ENCODE data around the gene VPS51. TPM values are rescaled to one million over a fixed set of nuclear protein-coding genes. Genes with fewer than 3 reads are reported as not detected.
A peak's percentile ranks its signal among the peaks of the same experiment; 100 is the strongest.

VPS51 gene
- total and polyA plus RNA-seq, 2 of the 13 experiments (the other 11 are each of a cell fraction or from before 2014, with no cell fraction given) = 76.3 to 90.6 TPM

DNA sequence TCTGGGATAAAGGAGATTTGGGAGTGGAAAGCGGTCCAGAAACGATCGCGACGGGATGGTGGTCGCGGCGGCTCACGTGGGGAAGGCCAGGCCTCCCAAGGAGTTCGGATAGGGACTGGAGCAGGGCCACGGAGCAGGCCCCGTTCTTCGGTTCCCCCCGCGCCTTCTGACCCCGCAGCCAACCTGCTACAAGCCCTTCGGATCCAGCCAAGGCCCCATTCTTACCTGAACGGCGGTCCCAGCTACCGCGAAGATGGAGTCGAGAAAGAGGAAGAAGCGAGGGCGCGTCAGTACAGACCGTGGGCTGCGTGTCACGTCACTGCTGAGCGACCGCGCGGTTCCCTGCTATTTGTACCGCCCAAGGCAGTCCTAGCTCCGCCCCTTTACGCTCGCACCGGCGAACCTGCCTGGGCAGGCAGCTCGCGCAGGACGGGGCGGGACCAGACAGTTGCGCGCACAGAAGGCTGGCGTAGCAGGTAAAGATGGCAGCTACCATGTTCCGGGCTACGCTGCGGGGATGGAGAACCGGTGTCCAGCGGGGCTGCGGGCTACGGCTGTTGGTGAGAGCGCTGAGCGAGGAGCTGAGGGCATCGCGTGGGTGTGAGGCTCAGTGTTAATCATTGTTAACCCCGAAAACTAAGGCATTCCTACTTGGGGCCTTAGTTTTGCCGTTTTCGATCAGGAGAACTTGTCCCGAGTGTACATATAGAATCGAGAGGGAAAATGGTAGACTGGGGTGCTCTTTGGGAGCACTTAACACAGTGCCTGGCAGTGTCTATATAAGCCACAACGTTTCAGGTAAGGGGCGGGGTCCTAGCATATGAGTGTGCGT is 26.1 kb downstream of the VPS51 start, which contains the start of the genes FAU and MRPL49 (continued):
- TF ChIP-seq BRF2 (CRISPR knock-in tag; IDR thresholded peaks at IDR 0.05) = no peak
- TF ChIP-seq ELK4 (CRISPR knock-in tag; IDR thresholded peaks at IDR 0.05; ENCODE audit: borderline replicate concordance) = no peak
- TF ChIP-seq, protein P1, sequence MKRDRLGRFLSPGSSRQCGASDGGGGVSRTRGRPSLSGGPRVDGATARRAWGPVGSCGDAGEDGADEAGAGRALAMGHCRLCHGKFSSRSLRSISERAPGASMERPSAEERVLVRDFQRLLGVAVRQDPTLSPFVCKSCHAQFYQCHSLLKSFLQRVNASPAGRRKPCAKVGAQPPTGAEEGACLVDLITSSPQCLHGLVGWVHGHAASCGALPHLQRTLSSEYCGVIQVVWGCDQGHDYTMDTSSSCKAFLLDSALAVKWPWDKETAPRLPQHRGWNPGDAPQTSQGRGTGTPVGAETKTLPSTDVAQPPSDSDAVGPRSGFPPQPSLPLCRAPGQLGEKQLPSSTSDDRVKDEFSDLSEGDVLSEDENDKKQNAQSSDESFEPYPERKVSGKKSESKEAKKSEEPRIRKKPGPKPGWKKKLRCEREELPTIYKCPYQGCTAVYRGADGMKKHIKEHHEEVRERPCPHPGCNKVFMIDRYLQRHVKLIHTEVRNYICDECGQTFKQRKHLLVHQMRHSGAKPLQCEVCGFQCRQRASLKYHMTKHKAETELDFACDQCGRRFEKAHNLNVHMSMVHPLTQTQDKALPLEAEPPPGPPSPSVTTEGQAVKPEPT (CRISPR knock-in tag; IDR thresholded peaks at IDR 0.05; ENCODE audit: low read depth) = no peak; the same call in 1 of the 2 replicates
- TF ChIP-seq YEATS4 (CRISPR knock-in tag; IDR thresholded peaks at IDR 0.05; ENCODE audit: borderline replicate concordance) = peak; percentile 70; the same call in 1 of the 2 replicates
- TF ChIP-seq, protein P2, sequence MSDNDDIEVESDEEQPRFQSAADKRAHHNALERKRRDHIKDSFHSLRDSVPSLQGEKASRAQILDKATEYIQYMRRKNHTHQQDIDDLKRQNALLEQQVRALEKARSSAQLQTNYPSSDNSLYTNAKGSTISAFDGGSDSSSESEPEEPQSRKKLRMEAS (IDR thresholded peaks at IDR 0.05) = peak; percentile 86
- no peak for TF ChIP-seq ZNF207 (IDR thresholded peaks at IDR 0.05; ENCODE audit: borderline replicate concordance)
- TF ChIP-seq ARID2 (CRISPR knock-in tag; IDR thresholded peaks at IDR 0.05; ENCODE audit: borderline replicate concordance) = no peak
- TF ChIP-seq FOXM1 (CRISPR knock-in tag; IDR thresholded peaks at IDR 0.05) = no peak
- TF ChIP-seq NFIC (IDR thresholded peaks at IDR 0.05; ENCODE audit: low read length) = no peak
- peak; percentile 86 for TF ChIP-seq SP5 (CRISPR knock-in tag; IDR thresholded peaks at IDR 0.05; ENCODE audit: borderline replicate concordance, low read depth)
- TF ChIP-seq ZBTB1 (CRISPR knock-in tag; IDR thresholded peaks at IDR 0.05; ENCODE audit: borderline replicate concordance) = no peak
- TF ChIP-seq, protein P3, sequence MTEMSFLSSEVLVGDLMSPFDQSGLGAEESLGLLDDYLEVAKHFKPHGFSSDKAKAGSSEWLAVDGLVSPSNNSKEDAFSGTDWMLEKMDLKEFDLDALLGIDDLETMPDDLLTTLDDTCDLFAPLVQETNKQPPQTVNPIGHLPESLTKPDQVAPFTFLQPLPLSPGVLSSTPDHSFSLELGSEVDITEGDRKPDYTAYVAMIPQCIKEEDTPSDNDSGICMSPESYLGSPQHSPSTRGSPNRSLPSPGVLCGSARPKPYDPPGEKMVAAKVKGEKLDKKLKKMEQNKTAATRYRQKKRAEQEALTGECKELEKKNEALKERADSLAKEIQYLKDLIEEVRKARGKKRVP (CRISPR knock-in tag; IDR thresholded peaks at IDR 0.05) = peak in 1 of 2 experiments; percentile 70; a peak in 2 of 4 replicates
- TF ChIP-seq HMG20A (CRISPR knock-in tag; IDR thresholded peaks at IDR 0.05; ENCODE audit: borderline replicate concordance) = 0 out of 2 replicates have a peak, but pooled peaks have one; percentile 22
- 0 out of 2 replicates have a peak, but pooled peaks have one; percentile 25 for TF ChIP-seq ESRRA (CRISPR knock-in tag; IDR thresholded peaks at IDR 0.05; ENCODE audit: low read depth)
- TF ChIP-seq, protein P4, sequence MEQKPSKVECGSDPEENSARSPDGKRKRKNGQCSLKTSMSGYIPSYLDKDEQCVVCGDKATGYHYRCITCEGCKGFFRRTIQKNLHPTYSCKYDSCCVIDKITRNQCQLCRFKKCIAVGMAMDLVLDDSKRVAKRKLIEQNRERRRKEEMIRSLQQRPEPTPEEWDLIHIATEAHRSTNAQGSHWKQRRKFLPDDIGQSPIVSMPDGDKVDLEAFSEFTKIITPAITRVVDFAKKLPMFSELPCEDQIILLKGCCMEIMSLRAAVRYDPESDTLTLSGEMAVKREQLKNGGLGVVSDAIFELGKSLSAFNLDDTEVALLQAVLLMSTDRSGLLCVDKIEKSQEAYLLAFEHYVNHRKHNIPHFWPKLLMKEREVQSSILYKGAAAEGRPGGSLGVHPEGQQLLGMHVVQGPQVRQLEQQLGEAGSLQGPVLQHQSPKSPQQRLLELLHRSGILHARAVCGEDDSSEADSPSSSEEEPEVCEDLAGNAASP (CRISPR knock-in tag; IDR thresholded peaks at IDR 0.05; ENCODE audit: borderline replicate concordance) = no peak
- TF ChIP-seq HOXA9 (CRISPR knock-in tag; IDR thresholded peaks at IDR 0.05; ENCODE audit: borderline replicate concordance) = no peak; the same call in 1 of the 2 replicates
- TF ChIP-seq ZIK1 (CRISPR knock-in tag; IDR thresholded peaks at IDR 0.05; ENCODE audit: borderline replicate concordance, low read depth) = peak; percentile 80; the same call in 1 of the 2 replicates
